HG03159 (cell line): Measurements from ENCODE around the gene TIMP2.

Source experiments
- ATAC-seq: cut with Tn5 transposase; IDR thresholded peaks from one replicate; pipeline ENCODE4 v1.9.1; 2021; ENCODE audit warnings: mild to moderate bottlenecking, moderate library complexity; ENCODE audit not compliant: unreplicated experiment

Gene TIMP2

GRCh38 chr17:78840780-78841611, 84.2 kb downstream of the TIMP2 start, which contains the start of gene USP36:
Gene USP36, minus strand, starts transcription at chr17:78840814. Its CDS starts 4,451 bp downstream, at chr17:78836363.
- ATAC-seq: peak; percentile 84

DNA sequence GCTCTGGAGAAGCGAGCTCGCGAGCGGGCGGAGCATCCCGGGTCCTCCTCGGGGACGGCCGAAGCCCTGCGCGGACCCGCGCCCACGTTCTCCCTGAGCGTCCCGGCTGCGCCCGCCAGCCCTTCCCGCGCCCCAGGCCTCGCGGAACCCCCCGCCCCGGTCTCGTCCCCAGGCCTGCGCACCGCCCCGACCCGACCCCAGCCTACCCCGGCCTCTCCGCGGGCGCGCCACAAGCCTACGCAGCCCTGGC, 84.7 kb downstream of the TIMP2 start:
- no peak for ATAC-seq

DNA sequence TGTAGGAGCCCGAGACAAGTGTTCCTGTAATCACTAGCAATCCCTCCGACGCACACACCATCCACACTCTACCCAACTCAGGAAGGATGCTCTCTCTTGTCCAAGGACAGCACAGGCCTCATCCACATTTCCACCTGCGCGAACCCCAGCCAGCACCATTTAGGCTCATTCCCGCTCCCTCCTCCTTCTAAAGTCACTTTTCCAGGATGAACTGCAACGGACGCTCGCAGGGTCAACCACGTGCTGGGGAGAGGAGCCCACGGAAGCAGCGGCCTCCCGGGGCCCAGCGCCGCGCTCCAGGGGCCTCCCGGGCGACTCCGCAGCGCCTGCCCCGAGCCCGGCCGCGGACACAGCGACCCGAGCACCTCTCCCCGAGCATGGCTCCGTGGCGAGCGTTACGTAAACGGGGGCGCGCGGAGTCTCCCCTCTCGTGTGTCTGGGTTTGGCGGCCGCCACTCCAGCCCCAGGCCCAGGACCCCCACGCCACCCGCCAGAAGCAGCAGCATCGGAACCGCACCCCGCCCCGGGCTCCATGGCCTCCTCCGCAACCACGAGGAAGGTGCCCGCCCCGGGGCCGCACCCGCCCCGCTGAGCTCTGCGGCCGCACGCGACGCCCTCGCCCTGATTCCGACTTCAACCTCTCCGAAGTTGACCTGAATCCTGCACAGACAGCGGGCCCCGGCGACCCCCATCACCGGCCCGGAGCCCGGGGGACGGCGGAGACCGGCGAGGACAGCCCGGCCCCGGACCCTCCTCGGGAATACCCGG, 85.2 kb downstream of the TIMP2 start:
- ATAC-seq: peak; percentile 8

- ATAC-seq: no peak
Observed at GRCh38 chr17:78839235-78839761, 85.9 kb downstream of the TIMP2 start.

DNA sequence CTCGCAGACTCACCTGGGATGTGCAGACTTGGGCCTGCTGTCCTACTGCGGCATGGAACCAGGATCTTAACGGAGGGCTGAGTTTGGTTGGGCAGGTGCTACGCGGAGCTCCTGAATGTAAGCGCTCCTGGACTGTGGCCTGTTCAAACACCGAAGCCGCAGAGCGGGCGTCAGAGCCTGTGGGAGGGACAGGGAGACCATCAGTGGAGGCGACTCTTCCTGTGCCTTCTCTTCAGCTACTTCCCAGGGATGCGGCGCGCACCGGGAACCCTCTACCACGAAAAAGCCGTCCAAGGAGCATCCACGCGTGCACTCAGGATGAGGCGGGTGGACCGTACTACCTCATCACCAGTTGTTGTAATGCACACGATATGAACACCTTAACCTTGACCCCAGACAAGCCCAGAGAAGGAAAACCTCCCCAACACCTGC, 86.6 kb downstream of the TIMP2 start:
- no peak for ATAC-seq

GRCh38 chr17:78836420-78837021, 88.7 kb downstream of the TIMP2 start:
- ATAC-seq: no peak

- ATAC-seq: no peak
Observed at GRCh38 chr17:78834571-78834970, 90.6 kb downstream of the TIMP2 start.

GRCh38 chr17:78832541-78832810, 92.7 kb downstream of the TIMP2 start:
- ATAC-seq: no peak

DNA sequence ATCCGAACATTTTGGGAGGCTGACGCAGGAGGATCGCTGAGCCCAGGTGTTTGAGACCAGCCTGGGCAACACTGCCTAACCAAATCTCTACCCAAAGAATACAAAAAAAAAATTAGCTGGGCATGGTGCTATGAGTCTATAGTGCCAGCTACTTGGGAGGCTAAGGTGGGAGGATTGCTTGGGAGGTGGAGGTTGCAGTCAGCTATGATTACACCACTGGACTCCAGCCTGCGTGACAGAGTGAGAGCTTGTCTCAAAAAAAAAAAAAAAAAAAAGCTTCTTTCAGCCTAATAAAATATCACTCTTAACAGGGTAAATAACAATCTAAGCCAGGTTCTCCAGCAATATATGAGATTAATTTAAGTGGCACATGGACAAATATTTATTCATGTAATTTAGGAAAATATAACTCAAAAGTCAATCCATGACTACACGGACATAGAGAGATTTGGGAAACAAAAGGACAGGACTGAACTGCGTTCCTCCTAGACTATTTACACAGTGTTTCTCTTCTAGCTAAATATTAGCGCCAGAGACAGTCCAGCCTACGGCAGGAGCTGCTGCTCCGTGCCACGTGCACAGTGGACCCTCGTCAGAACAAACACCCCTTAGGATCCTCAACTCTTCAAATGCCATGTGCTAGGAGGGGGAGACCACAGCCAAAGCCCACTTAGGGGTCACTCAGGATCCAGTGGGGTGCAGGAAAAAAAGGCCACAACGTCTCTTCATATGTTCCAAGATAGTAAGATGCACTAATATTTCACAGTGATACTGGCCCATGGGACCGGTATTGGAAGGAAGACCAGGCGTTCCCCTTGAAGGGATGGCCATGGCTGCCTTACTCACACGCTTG, 93.3 kb downstream of the TIMP2 start:
- ATAC-seq: no peak

- no peak for ATAC-seq
Observed at GRCh38 chr17:78829477-78829876, 95.7 kb downstream of the TIMP2 start.

GRCh38 chr17:78828470-78829185, 96.6 kb downstream of the TIMP2 start:
- ATAC-seq: no peak

GRCh38 chr17:78826836-78827509, 98.2 kb downstream of the TIMP2 start:
- no peak for ATAC-seq

DNA sequence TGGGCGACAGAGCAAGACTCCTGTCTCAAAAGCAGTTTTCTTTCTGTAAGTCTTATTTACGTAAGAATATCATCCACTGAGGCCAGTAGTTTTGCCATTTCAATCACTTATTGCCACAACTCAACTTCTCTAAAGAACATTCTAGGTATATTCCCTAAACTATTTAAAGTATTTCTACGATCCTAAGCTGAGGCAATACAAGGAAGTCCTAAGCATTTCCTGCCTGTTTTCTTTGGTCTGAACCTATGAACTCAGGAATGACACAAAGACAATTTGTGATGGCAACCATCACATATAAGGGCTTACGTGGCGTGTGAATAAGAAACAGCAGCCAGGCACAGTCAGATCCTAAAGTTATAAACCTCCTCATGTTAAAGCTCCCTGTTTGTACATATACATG, 98.8 kb downstream of the TIMP2 start:
- ATAC-seq: no peak

- ATAC-seq: no peak
Observed at GRCh38 chr17:78825696-78826095, 99.5 kb downstream of the TIMP2 start.

GRCh38 chr17:78824240-78824639, 100.9 kb downstream of the TIMP2 start:
- no peak for ATAC-seq

- no peak for ATAC-seq
Observed at GRCh38 chr17:78823282-78824046, 101.7 kb downstream of the TIMP2 start.

DNA sequence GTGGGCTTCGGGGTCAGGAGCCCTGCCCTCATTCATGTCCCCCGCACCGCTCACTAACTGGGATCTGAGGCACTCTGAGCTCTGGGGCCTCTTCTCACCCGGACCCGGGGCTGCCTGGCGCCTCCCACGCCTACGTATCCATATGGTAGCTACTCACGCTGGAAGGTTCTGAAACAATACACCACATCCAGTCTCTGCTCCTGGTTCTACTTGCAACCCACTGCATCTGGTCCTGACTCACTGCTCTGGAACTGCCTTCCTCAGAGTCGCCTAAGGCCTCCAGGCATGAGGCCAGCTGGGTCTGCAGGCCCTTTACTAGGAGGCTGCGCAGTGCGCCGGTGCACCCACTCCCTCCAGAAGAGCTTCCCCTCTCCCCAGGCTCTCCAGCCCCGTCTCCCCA, 102.6 kb downstream of the TIMP2 start:
- ATAC-seq: no peak

- no peak for ATAC-seq
Observed at GRCh38 chr17:78821961-78822360, 103.2 kb downstream of the TIMP2 start.

GRCh38 chr17:78820841-78821240, 104.3 kb downstream of the TIMP2 start:
- no peak for ATAC-seq
